Gastrocnemius medialis (tissue), 4 donors: ENCODE measurements around the gene MED25. TPM values are rescaled to one million over a fixed set of nuclear protein-coding genes. Genes with fewer than 3 reads are reported as not detected.

Experiments
- ATAC-seq, 2 donors: fragments of 150-250 bp; one replicate each; pipeline ENCODE4 v1.9.1; 2016
- DNase-seq, 2 donors: peaks; one replicate each; pipeline ENCODE4 v3.0.0-alpha.2; 2019
- H3K27ac ChIP-seq, 4 donors: fragments of 200-600 bp; sonication (generic); 1 replicate in 1 of 4; 2 replicates in 3 of 4; pipeline ENCODE4 v1.5.1; 2016 to 2018; ENCODE audit warnings: mild to moderate bottlenecking in 2 of 4, moderate library complexity in 1 of 4
- H3K27me3 ChIP-seq, 3 donors: fragments of 200-600 bp; sonication (generic) in 2 of 3; 1 replicate in 1 of 3; 2 replicates in 2 of 3; pipeline versions ENCODE4 v1.5.1 to v1.6.0; 2016 to 2019; ENCODE audit warnings: mild to moderate bottlenecking in 1 of 3, moderate library complexity in 1 of 3
- H3K36me3 ChIP-seq, 2 donors: fragments of 200-600 bp; sonication (generic) in 1 of 2; one replicate each; pipeline ENCODE4 v1.5.1; 2017 to 2018
- H3K4me1 ChIP-seq, 2 donors: fragments of 200-600 bp; sonication (generic) in 1 of 2; one replicate each; pipeline ENCODE4 v1.5.1; 2016 to 2017; ENCODE audit warnings: mild to moderate bottlenecking in 2 of 2
- H3K4me3 ChIP-seq, 4 donors: fragments of 200-600 bp; sonication (generic) in 3 of 4; 1 replicate in 1 of 4; 2 replicates in 3 of 4; pipeline ENCODE4 v1.5.1; 2016 to 2019; ENCODE audit warnings: mild to moderate bottlenecking in 2 of 4
- H3K9me3 ChIP-seq, 3 donors: fragments of 200-600 bp; sonication (generic) in 2 of 3; 1 replicate in 1 of 3; 2 replicates in 2 of 3; pipeline ENCODE4 v1.5.1; 2016 to 2019
- CTCF ChIP-seq, 5 experiments: fragments of 450-650 bp in 3 of 5; fragments of 200-600 bp in 2 of 5; sonication (generic) in 2 of 5; IDR thresholded peaks in 4 of 5; conservative IDR thresholded peaks in 1 of 5; 1 replicate in 4 of 5; 2 replicates in 1 of 5; pipeline ENCODE4 v1.5.1; 2016 to 2019; ENCODE audit warnings: antibody characterized with exemption in 5 of 5, mild to moderate bottlenecking in 3 of 5, moderate library complexity in 3 of 5
- POLR2A ChIP-seq, 2 donors: fragments of 450-650 bp; IDR thresholded peaks; one replicate each; pipeline ENCODE4 v1.6.1; 2017; ENCODE audit warnings: antibody characterized with exemption in 2 of 2, mild to moderate bottlenecking in 2 of 2, moderate library complexity in 2 of 2
- in situ Hi-C, 4 donors: fragments of 200-750 bp; cut with MboI; loops; one replicate each; pipeline versions ENCODE4 v1.15.0 to v1.8.0; 2017; ENCODE audit warnings: low sequenced_read_pairs in 4 of 4
- intact Hi-C: fragments of 100-400 bp; cut with DNase I; formaldehyde crosslinking; loops from one replicate; pipeline ENCODE4 v1.15.1; 2023; ENCODE audit warnings: low total_unique reads
- total RNA-seq, 4 donors: library from RNA; depleted of rRNA; stranded (reverse); fragments of >200 nt; gene quantifications; one replicate each; pipeline versions ENCODE4 v1.1.0 to v1.2.3, GENCODE V29; 2016

MED25 gene
- total RNA-seq, 4 donors from 2014 or later: 46.6 to 105 (median 78.7) TPM

- Histone ChIP-seq H3K27ac (peak overlapping the region in 3 of 4 donors; percentile 91 to 100 (median 99)), H3K4me3 (no peak overlapping the region), H3K9me3 (no peaks in the 10 kb centered on the region), H3K4me1 (peaks cover 42 to 44% of the 10 kb centered on the region in 2 donors), H3K27me3 (no peaks in the 10 kb centered on the region), H3K36me3 (peaks cover 0 to 20% of the 10 kb centered on the region in 2 donors)
- no peak for TF ChIP-seq CTCF (IDR thresholded peaks at IDR 0.05 in 4 of 5, conservative IDR thresholded peaks at IDR 0.05 in 1 of 5)
- no peak for TF ChIP-seq POLR2A (IDR thresholded peaks at IDR 0.05)
- intact Hi-C loops: loop anchor here (10.0 kb wide), 1 partner anchor 1239 kb away; the partner anchor contains the start of gene DBP
- DNase-seq: no peak
- in situ Hi-C loops: loop anchor here in 2 of 4 donors (10.0 kb wide), 1 partner anchor 59 kb away; the partner anchor contains the start of genes FUZ (in 2 of the 2) and MED25 (in 2 of the 2)
- no peak for ATAC-seq
Measured at GRCh38 chr19:49873834-49874233, 55.7 kb downstream of the MED25 start.

GRCh38 chr19:49874503-49875157 is 56.5 kb downstream of the MED25 start:
- intact Hi-C loops: loop anchor here (5.0 to 10.0 kb wide), 4 partner anchors 328 to 1240 kb away; partner anchors contain the start of genes DBP, MYH14 and RPS11

GRCh38 chr19:49875177-49875576 is 57.1 kb downstream of the MED25 start:
- Histone ChIP-seq H3K36me3 (peaks cover 0 to 33% of the 10 kb centered on the region in 2 donors), H3K4me3 (peak overlapping the region; percentile 62 to 95 (median 92)), H3K4me1 (peaks cover 35 to 43% of the 10 kb centered on the region in 2 donors), H3K27me3 (no peaks in the 10 kb centered on the region), H3K27ac (peak overlapping the region; percentile 91 to 100 (median 99)), H3K9me3 (no peaks in the 10 kb centered on the region)
- ATAC-seq (no peak), DNase-seq (no peak)
- in situ Hi-C loops: loop anchor here in 2 of 4 donors (10.0 kb wide), 1 partner anchor 60 kb away; the partner anchor contains the start of genes FUZ (in 2 of the 2) and MED25 (in 2 of the 2)
- intact Hi-C loops: loop anchor here (5.0 to 10.0 kb wide), 4 partner anchors 327 to 1240 kb away; partner anchors contain the start of genes DBP, MYH14 and RPS11
- TF ChIP-seq POLR2A (IDR thresholded peaks at IDR 0.05) (no peak), CTCF (IDR thresholded peaks at IDR 0.05 in 4 of 5, conservative IDR thresholded peaks at IDR 0.05 in 1 of 5) (no peak)

More at GRCh38 chr19:49874503-49875157, 56.5 kb downstream of the MED25 start:
- H3K27ac ChIP-seq: peak overlapping the region; percentile 91 to 100 (median 99)
- peaks cover 40 to 47% of the 10 kb centered on the region in 2 donors for H3K4me1 ChIP-seq
- H3K27me3 ChIP-seq: no peaks in the 10 kb centered on the region
- in situ Hi-C loops: loop anchor here in 2 of 4 donors (10.0 kb wide), 1 partner anchor 60 kb away; the partner anchor contains the start of genes FUZ (in 2 of the 2) and MED25 (in 2 of the 2)
- TF ChIP-seq CTCF (IDR thresholded peaks at IDR 0.05 in 4 of 5, conservative IDR thresholded peaks at IDR 0.05 in 1 of 5): no peak
- TF ChIP-seq POLR2A (IDR thresholded peaks at IDR 0.05): no peak
- peak overlapping the region in 1 of 4 donors; percentile 92 for H3K4me3 ChIP-seq
- peaks cover 0 to 28% of the 10 kb centered on the region in 2 donors for H3K36me3 ChIP-seq
- no peaks in the 10 kb centered on the region for H3K9me3 ChIP-seq
- ATAC-seq (no peak), DNase-seq (no peak)

GRCh38 chr19:49875857-49876421 is 57.9 kb downstream of the MED25 start:
- Histone ChIP-seq H3K36me3 (peaks cover 0 to 40% of the 10 kb centered on the region in 2 donors), H3K27me3 (no peaks in the 10 kb centered on the region), H3K4me1 (peaks cover 30 to 36% of the 10 kb centered on the region in 2 donors), H3K27ac (peak overlapping the region; percentile 91 to 100 (median 99)), H3K9me3 (no peaks in the 10 kb centered on the region), H3K4me3 (peak overlapping the region; percentile 62 to 95 (median 92))
- intact Hi-C loops (loop anchor here (1.0 to 10.0 kb wide), 8 partner anchors 9 to 1241 kb away; partner anchors contain the start of genes DBP, FUZ, MYH14 and PNKP), in situ Hi-C loops (loop anchor here in 2 of 4 donors (10.0 kb wide), 1 partner anchor 61 kb away; the partner anchor contains the start of genes FUZ (in 2 of the 2) and MED25 (in 2 of the 2))
- DNase-seq (peak; percentile 32 to 55), ATAC-seq (peak in 1 of 2 donors; percentile 11)
- no peak for TF ChIP-seq POLR2A (IDR thresholded peaks at IDR 0.05)
- TF ChIP-seq CTCF (IDR thresholded peaks at IDR 0.05 in 4 of 5, conservative IDR thresholded peaks at IDR 0.05 in 1 of 5): no peak
